RPMI8226 (cell line): ENCODE results near the gene TCERG1.
A peak's percentile ranks its signal among the peaks of the same experiment; 100 is the strongest.

Source experiments
- DNase-seq: peaks from one replicate; pipeline ENCODE4 v3.0.0-alpha.2; 2015

TCERG1 gene

GRCh38 chr5:146458894-146459293 lies 11.8 kb downstream of the TCERG1 start:
- no peak for DNase-seq

GRCh38 chr5:146461319-146461718 lies 14.2 kb downstream of the TCERG1 start:
- DNase-seq = no peak

GRCh38 chr5:146463446-146463845 lies 16.3 kb downstream of the TCERG1 start:
- DNase-seq = no peak

- no peak for DNase-seq
Observed at GRCh38 chr5:146466521-146467349, 19.6 kb downstream of the TCERG1 start.

- no peak for DNase-seq
Observed at GRCh38 chr5:146467760-146468159, 20.6 kb downstream of the TCERG1 start.

- DNase-seq = no peak
Observed at GRCh38 chr5:146474065-146474464, 26.9 kb downstream of the TCERG1 start.

- DNase-seq = peak; percentile 11
Observed at GRCh38 chr5:146475190-146475780, 28.2 kb downstream of the TCERG1 start.

GRCh38 chr5:146475906-146476305 lies 28.8 kb downstream of the TCERG1 start:
- DNase-seq = no peak

GRCh38 chr5:146482775-146483174 lies 35.6 kb downstream of the TCERG1 start:
- DNase-seq = no peak

- no peak for DNase-seq
Observed at GRCh38 chr5:146484714-146485391, 37.7 kb downstream of the TCERG1 start.

GRCh38 chr5:146490089-146490843 lies 43.1 kb downstream of the TCERG1 start:
- DNase-seq = no peak

GRCh38 chr5:146494656-146495055 lies 47.5 kb downstream of the TCERG1 start:
- no peak for DNase-seq

GRCh38 chr5:146499680-146500079 lies 52.5 kb downstream of the TCERG1 start:
- DNase-seq = no peak

GRCh38 chr5:146507428-146507827 lies 60.3 kb downstream of the TCERG1 start:
- no peak for DNase-seq

GRCh38 chr5:146510559-146511125 lies 63.5 kb downstream of the TCERG1 start:
- DNase-seq = no peak

GRCh38 chr5:146513462-146513861 lies 66.3 kb downstream of the TCERG1 start:
- DNase-seq = no peak

GRCh38 chr5:146514575-146514974 lies 67.4 kb downstream of the TCERG1 start:
- DNase-seq = no peak

- no peak for DNase-seq
Observed at GRCh38 chr5:146515473-146516150, 68.5 kb downstream of the TCERG1 start.

GRCh38 chr5:146516151-146516475 lies 69.0 kb downstream of the TCERG1 start, which contains the start of gene GPR151:
GPR151 (minus strand) TSS chr5:146516190; CDS start chr5:146516113, 77 bp downstream.
- no peak for DNase-seq

GRCh38 chr5:146519554-146519953 lies 72.4 kb downstream of the TCERG1 start:
- no peak for DNase-seq

- no peak for DNase-seq
Observed at GRCh38 chr5:146520731-146521130, 73.6 kb downstream of the TCERG1 start.

GRCh38 chr5:146521403-146522106 lies 74.4 kb downstream of the TCERG1 start:
- no peak for DNase-seq
